CD14-positive monocyte (primary cell): ENCODE results near the gene BAZ2B. TPM values are rescaled to one million over a fixed set of nuclear protein-coding genes. Genes with fewer than 3 reads are reported as not detected.
A peak's percentile ranks its signal among the peaks of the same experiment; 100 is the strongest.

Experiments used
- DNase-seq, 3 donors: peaks; one replicate each; pipeline ENCODE4 v3.0.0-alpha.2; 2011 to 2022
- H2AFZ ChIP-seq: 2 replicates; pipeline ENCODE4 v1.6.0; 2012; ENCODE audit warnings: mild to moderate bottlenecking, low read depth, low read length, inconsistent platforms; ENCODE audit not compliant: insufficient read depth, poor library complexity, severe bottlenecking
- H3K27ac ChIP-seq, 2 donors: 1 replicate in 1 of 2; 2 replicates in 1 of 2; pipeline ENCODE4 v1.5.1; 2012 to 2013; ENCODE audit warnings: low read length in 2 of 2, control low read depth in 1 of 2, inconsistent platforms in 1 of 2, low read depth in 1 of 2, mild to moderate bottlenecking in 1 of 2
- H3K27me3 ChIP-seq, 2 donors: one replicate each; pipeline versions ENCODE4 v1.6.0 to v1.6.1; 2011 to 2013; ENCODE audit warnings: low read length in 2 of 2; ENCODE audit not compliant: control insufficient read depth in 2 of 2, insufficient read depth in 2 of 2
- H3K36me3 ChIP-seq, 2 donors: replicated peaks in 1 of 2; 1 replicate in 1 of 2; 2 replicates in 1 of 2; pipeline versions ENCODE4 v1.5.1 to v1.6.1; 2012 to 2013; ENCODE audit warnings: low read length in 2 of 2, control low read depth in 1 of 2, inconsistent platforms in 1 of 2, mild to moderate bottlenecking in 1 of 2; ENCODE audit not compliant: insufficient read depth in 2 of 2, control insufficient read depth in 1 of 2
- H3K4me1 ChIP-seq, 2 donors: 1 replicate in 1 of 2; 2 replicates in 1 of 2; pipeline versions ENCODE4 v1.5.1 to v1.6.1; 2012 to 2013; ENCODE audit warnings: low read length in 2 of 2, control low read depth in 1 of 2, inconsistent platforms in 1 of 2, mild to moderate bottlenecking in 1 of 2, moderate library complexity in 1 of 2; ENCODE audit not compliant: insufficient read depth in 2 of 2, control insufficient read depth in 1 of 2
- H3K4me2 ChIP-seq: replicated peaks from 2 replicates; pipeline ENCODE3; 2012; ENCODE audit warnings: low read length, moderate library complexity, mild to moderate bottlenecking; ENCODE audit not compliant: poor library complexity, severe bottlenecking; ENCODE audit errors: extremely low read depth
- H3K4me3 ChIP-seq, 3 experiments: fragments of 200-600 bp in 1 of 3; sonication (generic) in 1 of 3; replicated peaks in 1 of 3; 1 replicate in 2 of 3; 2 replicates in 1 of 3; pipeline ENCODE4 v1.5.1; 2011 to 2013; ENCODE audit warnings: low read length in 3 of 3, mild to moderate bottlenecking in 3 of 3, control low read depth in 2 of 3, low read depth in 2 of 3, inconsistent platforms in 1 of 3, moderate library complexity in 1 of 3
- H3K79me2 ChIP-seq: 2 replicates; pipeline ENCODE4 v1.6.0; 2012; ENCODE audit warnings: mild to moderate bottlenecking, control low read depth, inconsistent platforms, low read length, moderate library complexity; ENCODE audit not compliant: insufficient read depth
- H3K9ac ChIP-seq: 2 replicates; pipeline ENCODE4 v1.6.0; 2017; ENCODE audit warnings: low read length, mild to moderate bottlenecking; ENCODE audit not compliant: insufficient read depth, poor library complexity, severe bottlenecking
- H3K9me3 ChIP-seq, 2 donors: replicated peaks in 1 of 2; 1 replicate in 1 of 2; 2 replicates in 1 of 2; pipeline versions ENCODE4 v1.5.1 to v1.6.1; 2012 to 2013; ENCODE audit warnings: low read length in 2 of 2, control low read depth in 1 of 2; ENCODE audit not compliant: control insufficient read depth in 1 of 2, insufficient read depth in 1 of 2
- H4K20me1 ChIP-seq: 2 replicates; pipeline ENCODE4 v1.6.0; 2012; ENCODE audit warnings: mild to moderate bottlenecking, low read length, control low read depth, moderate library complexity; ENCODE audit not compliant: insufficient read depth
- H3K27ac Mint-ChIP-seq, 7 donors: one replicate each; pipeline ENCODE4 v1.8.0; 2020; ENCODE audit warnings: mild to moderate bottlenecking in 7 of 7, mixed read lengths in 7 of 7, moderate library complexity in 6 of 7, inconsistent platforms in 2 of 7
- H3K27me3 Mint-ChIP-seq, 3 donors: one replicate each; pipeline ENCODE4 v1.8.0; 2021 to 2022; ENCODE audit warnings: low read depth in 3 of 3, mild to moderate bottlenecking in 3 of 3, mixed read lengths in 3 of 3, moderate library complexity in 3 of 3, inconsistent platforms in 1 of 3
- H3K36me3 Mint-ChIP-seq, 2 donors: one replicate each; pipeline ENCODE4 v1.8.0; 2020; ENCODE audit warnings: mixed read lengths in 2 of 2, inconsistent platforms in 1 of 2, mild to moderate bottlenecking in 1 of 2
- H3K4me1 Mint-ChIP-seq: one replicate; pipeline ENCODE4 v1.8.0; 2020; ENCODE audit warnings: mild to moderate bottlenecking, mixed read lengths
- H3K4me3 Mint-ChIP-seq, 2 donors: one replicate each; pipeline ENCODE4 v1.8.0; 2020; ENCODE audit warnings: mild to moderate bottlenecking in 2 of 2, mixed read lengths in 2 of 2, moderate library complexity in 1 of 2
- H3K9me3 Mint-ChIP-seq, 7 donors: one replicate each; pipeline ENCODE4 v1.8.0; 2020 to 2022; ENCODE audit warnings: mixed read lengths in 7 of 7, mild to moderate bottlenecking in 6 of 7, moderate library complexity in 6 of 7, inconsistent platforms in 2 of 7
- CTCF ChIP-seq: fragments of 200-600 bp; IDR thresholded peaks from one replicate; pipeline ENCODE4 v1.8.0; 2022; ENCODE audit warnings: antibody characterized with exemption, mild to moderate bottlenecking
- WGBS: methylation state at CpG from one replicate; pipeline ENCODE4 v1.1.5; 2013; ENCODE audit warnings: missing lambda C conversion rate; ENCODE audit not compliant: insufficient coverage; 5-methylcytosine and 5-hydroxymethylcytosine counted together
- intact Hi-C, 2 donors: fragments of 100-400 bp; cut with micrococcal nuclease; formaldehyde crosslinking; loops; one replicate each; pipeline versions ENCODE4 v1.15.0 to v1.15.1; 2023
- polyA plus RNA-seq, 3 donors: library from polyadenylated mRNA; depleted of rRNA in 1 of 3; unstranded in 2 of 3; stranded (reverse) in 1 of 3; fragments of 300-500 nt in 2 of 3; fragments of >200 nt in 1 of 3; fragmentation: Illumina TruSeq in 2 of 3; gene quantifications; 1 replicate in 2 of 3; 2 replicates in 1 of 3; pipeline ENCODE4 v1.2.3, GENCODE V29; 2012 to 2021

BAZ2B gene
- polyA plus RNA-seq, 3 donors, result 12.9 to 34.2 (median 31.6) TPM

DNA sequence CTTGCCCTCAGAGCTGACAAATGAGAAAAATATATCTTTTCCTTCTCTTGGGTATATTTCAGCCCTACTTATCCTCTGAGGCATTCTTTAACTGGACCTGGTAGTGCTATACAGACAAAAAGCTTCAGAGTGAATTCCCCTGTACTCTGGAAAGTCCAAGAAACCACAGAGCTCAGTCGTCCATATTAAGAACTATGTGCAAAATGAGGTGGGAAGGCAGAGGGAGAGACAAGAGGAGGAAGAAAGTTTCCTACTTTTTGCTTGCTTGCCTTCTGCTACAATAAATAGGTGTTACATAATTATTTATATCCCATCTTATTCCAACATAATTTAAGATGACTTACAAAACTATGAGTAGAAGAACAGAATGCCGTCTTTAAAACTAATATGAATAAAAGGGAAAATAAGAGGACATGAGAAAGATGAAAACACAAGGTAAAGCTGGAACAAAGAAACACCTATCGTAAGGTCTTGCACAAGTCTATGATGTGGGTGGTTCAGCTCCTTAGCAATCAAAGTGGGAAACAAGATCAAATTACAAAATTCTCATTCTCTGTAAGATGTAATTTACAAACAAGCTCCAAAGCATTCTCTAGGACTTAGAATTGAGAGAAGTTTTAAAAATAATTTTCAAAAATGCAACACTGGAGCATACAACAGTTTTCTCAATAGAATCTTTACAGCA is 97.9 kb downstream of the BAZ2B start:
- Histone ChIP-seq H3K4me2 (no peak overlapping the region), H3K27ac (no peak overlapping the region), H3K79me2 (peaks cover 76% of the 10 kb centered on the region), H3K9me3 (no peaks in the 10 kb centered on the region), H3K4me1 (peaks cover 3 to 5% of the 10 kb centered on the region in 2 donors), H3K4me3 (no peak overlapping the region), H3K9ac (no peak overlapping the region), H2AFZ (no peak overlapping the region), H3K36me3 (no peaks in the 10 kb centered on the region), H3K27me3 (no peaks in the 10 kb centered on the region), H4K20me1 (no peaks in the 10 kb centered on the region)
- no peak for TF ChIP-seq CTCF
- DNase-seq, result peak in 1 of 3 donors; percentile 7
- H3K27ac Mint-ChIP-seq, result peak overlapping the region in 5 of 7 donors; percentile 4 to 85 (median 38)
- no peaks in the 10 kb centered on the region for H3K27me3 Mint-ChIP-seq
- H3K36me3 Mint-ChIP-seq, result peaks cover 2 to 4% of the 10 kb centered on the region in 2 donors
- intact Hi-C loops, result no loop called here
- WGBS, result no CpG with 5 or more reads among the region's 3 CpGs
- H3K4me3 Mint-ChIP-seq, result no peak overlapping the region
- peaks cover 0 to 2% (median 0%) of the 10 kb centered on the region in 7 donors for H3K9me3 Mint-ChIP-seq
- peaks cover 20% of the 10 kb centered on the region for H3K4me1 Mint-ChIP-seq

DNA sequence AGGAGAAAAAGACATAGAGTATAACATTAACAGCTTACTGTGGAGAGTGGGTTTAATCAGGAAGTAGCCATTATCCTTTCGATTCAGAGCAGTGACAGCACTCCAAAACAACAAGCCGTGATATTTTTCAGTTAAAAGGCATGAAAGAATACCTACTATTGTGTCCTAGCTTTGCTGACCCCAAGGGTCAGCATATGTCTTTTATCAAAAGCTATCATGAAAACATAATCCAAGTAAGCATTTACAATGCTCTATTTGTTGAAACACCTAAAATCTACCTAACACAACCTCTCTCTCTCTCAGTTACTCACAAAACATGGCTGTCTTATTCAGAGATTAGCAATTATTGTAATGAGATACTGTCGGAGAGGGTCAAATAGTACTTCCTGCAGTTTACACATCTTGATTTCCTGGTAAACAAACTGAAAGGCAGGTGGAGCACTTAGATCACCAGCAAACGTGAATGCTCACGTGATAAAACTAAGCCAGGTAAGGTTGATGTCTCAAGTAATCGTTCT is 100.0 kb downstream of the BAZ2B start:
- no peaks in the 10 kb centered on the region for H3K36me3 ChIP-seq

More for the DNA sequence above, 100.0 kb downstream of the BAZ2B start:
- Mint-ChIP-seq H3K27ac (peak overlapping the region; percentile 83 to 92 (median 87)), H3K9me3 (peaks cover 0 to 2% (median 0%) of the 10 kb centered on the region in 7 donors), H3K36me3 (peaks cover 0 to 3% of the 10 kb centered on the region in 2 donors), H3K4me1 (peaks cover 19% of the 10 kb centered on the region), H3K4me3 (peak overlapping the region; percentile 64 to 80), H3K27me3 (no peaks in the 10 kb centered on the region)
- intact Hi-C loops, result no loop called here
- Histone ChIP-seq H2AFZ (peak overlapping the region; percentile 73), H3K9me3 (no peaks in the 10 kb centered on the region), H3K9ac (peak overlapping the region; percentile 74), H3K79me2 (peaks cover 87% of the 10 kb centered on the region), H3K4me3 (peak overlapping the region; percentile 70 to 100 (median 75)), H3K27me3 (no peaks in the 10 kb centered on the region), H3K4me1 (peaks cover 3 to 5% of the 10 kb centered on the region in 2 donors), H3K4me2 (peak overlapping the region; percentile 66), H4K20me1 (no peaks in the 10 kb centered on the region), H3K27ac (peak overlapping the region in 1 of 2 donors; percentile 92)
- TF ChIP-seq CTCF, result no peak
- peak; percentile 39 to 58 (median 40) for DNase-seq
- WGBS, result 0% methylated on average over 1 of the region's 6 CpGs
